IPS-NIHi11 (cell line): ENCODE results near the gene CFAP46.

Experiments
- DNase-seq: peaks from one replicate; pipeline ENCODE4 v3.0.0; 2012; ENCODE audit warnings: mixed read lengths, low spot score

CFAP46 gene

GRCh38 chr10:132826524-132827422 lies 115.6 kb downstream of the CFAP46 start:
- peak; percentile 5 for DNase-seq

DNA sequence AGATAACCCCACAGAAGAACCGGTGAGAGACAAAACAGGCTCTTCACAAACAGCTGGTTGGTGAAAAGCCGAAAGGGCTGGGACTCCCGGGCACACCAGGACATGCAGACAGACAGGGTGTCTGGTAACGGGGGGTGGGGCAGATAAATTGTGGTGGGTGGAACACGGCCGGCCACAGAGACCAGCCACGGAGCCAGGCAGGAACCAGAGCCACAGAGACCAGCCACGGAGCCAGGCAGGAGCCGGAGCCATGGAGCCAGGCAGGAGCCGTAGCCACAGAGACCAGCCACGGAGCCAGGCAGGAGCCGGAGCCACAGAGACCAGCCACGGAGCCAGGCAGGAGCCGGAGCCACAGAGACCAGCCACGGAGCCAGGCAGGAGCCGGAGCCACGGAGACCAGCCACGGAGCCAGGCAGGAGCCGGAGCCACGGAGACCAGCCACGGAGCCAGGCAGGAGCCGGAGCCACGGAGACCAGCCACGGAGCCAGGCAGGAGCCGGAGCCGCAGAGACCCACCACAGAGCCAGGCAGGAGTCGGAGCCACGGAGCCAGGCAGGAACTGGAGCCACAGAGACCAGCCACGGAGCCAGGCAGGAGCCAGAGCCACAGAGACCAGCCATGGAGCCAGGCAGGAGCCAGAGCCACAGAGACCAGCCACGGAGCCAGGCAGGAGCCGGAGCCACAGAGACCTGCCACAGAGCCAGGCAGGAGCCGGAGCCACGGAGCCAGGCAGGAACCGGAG lies 116.4 kb downstream of the CFAP46 start:
- DNase-seq, result peak; percentile 4

DNA sequence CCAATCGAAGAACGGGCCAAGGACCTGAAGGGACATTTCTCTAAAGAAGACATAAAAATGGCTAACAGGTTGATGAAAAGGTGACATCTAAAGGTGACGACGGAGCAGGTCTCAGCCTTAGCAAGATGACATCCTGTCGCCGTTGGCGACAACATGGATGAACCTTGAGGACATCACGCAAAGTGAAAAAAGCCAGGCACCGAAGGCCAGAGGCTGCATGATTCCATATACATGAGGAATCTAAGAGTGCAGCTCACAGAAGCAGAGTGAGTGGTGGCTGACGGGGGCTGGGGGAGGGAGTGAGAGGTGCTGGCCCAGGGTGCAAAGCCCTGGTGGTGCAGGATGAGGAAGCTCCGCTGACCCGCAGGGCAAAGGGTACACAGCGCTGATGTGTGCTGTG lies 122.3 kb downstream of the CFAP46 start:
- DNase-seq, result no peak

GRCh38 chr10:132817701-132818211 lies 124.6 kb downstream of the CFAP46 start:
- DNase-seq, result peak; percentile 17

DNA sequence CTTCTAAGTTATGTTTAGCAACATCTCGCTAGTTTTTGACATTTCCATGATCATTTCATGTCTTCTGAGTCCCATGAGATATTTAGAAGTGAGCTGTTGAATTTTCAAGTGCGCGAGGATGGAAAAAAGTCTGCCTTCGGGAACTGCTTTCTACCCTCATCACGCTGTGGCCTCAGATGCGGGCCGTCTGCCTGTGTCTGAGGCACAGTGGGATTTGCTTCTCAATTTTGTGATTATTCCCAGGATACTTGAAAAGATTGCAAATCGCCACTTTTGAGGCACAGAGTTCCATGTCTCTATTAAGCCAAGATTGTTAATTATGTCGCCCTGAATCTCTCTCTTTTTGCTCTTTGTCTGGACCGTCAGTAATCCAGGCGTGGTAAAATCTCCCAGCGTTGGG lies 125.7 kb downstream of the CFAP46 start:
- no peak for DNase-seq

- no peak for DNase-seq
Observed at GRCh38 chr10:132815168-132815857, 127.1 kb downstream of the CFAP46 start.

DNA sequence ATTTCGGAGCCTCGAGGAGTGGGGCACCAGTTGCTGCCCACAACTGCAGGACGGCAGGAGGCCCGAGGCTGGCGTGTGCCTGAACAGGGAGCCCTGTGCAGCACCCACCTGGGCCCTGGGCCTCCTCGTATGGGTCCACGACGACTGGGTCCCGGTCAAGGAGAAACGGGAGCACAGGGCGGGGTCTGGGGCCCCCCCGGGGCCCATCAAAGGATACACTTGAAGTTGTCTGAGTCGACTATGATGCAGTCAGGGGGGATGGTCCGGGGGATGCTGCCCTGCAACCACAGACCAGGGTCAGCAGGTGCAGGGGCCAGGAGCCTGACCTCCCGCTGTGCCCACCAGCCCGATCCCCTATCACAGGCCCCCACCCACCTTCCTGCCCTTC lies 127.9 kb downstream of the CFAP46 start:
- DNase-seq, result no peak

DNA sequence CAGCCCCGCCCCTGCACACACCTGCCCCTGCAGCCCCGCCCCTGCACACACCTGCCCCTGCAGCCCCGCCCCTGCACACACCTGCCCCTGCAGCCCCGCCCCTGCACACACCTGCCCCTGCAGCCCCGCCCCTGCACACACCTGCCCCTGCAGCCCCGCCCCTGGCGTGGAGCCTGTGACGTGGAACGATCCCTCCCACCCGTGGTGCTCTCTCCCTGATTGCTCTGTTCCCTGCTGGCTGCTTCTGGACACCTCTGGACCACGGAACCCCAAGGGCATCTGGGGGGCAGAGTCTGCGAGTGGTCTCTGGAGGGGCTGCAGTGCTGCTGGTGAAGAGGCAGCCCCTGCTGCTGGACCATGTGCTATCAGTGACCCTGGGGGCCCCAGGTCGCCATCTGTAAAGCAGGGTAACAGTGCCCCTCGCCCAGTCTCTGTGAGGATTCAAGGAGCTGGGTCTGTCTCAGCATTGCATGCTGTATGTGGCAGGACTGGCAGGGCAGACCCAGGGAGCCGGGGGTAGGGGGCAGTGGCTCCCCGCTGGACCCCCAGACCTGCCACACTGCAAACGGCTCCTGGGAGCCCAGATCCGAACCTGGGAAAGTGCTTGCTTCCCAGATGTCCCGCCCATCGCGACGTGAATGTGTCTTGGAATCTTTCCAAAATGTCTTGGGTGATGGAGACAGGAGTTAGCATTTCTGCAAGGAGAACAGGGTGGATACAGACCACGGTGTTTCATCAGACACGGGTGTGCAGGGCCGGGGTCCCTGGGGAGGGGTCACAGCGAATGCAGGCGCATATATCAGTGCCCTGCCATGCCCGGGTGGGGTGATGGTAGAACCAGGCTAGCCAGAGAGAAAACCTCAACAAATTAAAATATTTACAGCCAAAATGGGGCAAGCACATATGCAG lies 128.6 kb downstream of the CFAP46 start:
- no peak for DNase-seq

DNA sequence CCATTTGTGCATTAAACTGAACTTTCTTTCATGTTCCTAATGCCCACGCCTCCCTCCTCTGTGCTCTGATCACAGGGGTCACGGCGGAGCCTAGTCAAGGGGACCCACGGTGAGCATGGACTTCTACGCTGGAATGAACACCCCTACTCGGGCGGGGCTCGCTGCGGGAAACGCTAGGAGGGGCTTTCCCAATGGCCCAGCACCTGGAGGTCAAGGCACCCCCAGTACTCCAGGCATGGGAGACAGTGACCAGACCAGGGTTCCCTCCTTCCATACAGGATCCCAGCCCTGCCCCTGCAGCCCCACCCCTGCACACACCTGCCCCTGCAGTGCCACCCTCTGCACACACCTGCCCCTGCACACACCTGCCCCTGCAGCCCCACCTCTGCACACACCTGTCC lies 129.4 kb downstream of the CFAP46 start:
- no peak for DNase-seq

DNA sequence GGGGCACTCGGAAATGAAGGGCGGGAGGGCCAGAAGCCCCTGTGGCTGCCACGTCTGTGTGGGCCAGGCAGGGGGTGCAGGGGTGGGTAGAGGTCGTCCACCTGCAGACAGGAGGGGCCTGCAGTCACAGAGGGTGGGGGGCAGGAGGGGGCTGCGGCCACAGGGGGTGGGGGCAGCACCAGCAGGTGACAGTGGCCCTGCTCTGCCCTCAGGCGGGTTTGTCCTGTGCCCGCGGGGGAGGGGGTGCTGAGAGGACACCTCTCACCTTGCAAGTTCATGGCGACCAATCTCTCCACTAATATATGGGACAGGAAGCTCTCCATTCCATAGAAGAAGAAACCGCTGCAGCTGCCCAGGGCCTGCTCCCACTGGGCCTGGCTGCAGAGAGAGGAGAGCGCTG lies 129.8 kb downstream of the CFAP46 start:
- DNase-seq, result no peak

DNA sequence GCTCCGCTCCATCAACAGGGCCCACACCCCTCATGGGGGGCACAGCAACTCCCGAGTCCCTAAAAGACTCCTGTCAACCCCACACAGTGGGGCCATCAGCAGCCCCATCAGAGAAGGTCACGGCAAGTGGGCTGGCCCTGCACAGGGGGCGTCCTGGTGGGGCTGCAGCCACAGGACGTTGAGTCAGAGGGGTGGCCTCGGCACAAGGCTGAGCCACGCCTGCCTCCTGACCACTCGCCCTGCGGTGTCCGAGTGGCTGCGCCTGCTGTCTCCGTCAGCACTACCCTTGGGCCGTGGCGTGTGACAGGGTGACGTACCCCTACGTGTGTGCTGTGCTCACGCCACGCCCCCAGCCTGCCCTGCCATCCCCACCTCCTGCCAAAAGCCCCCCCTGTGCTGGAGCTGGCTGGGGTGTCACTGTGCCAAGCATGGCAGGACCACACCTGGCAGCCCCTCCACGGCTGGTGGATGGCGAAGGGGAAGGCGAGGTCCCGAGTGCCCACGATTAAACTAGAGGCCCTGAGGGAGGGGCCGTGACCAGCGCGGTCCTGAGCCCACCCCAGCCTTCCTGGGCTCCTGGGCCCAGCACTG lies 130.4 kb downstream of the CFAP46 start:
- no peak for DNase-seq

GRCh38 chr10:132810807-132811700 lies 131.3 kb downstream of the CFAP46 start:
- no peak for DNase-seq

GRCh38 chr10:132810141-132810806 lies 132.1 kb downstream of the CFAP46 start:
- no peak for DNase-seq

- DNase-seq, result no peak
Observed at GRCh38 chr10:132809232-132810140, 132.9 kb downstream of the CFAP46 start.

GRCh38 chr10:132808383-132809231 lies 133.8 kb downstream of the CFAP46 start:
- DNase-seq, result peak; percentile 70

DNA sequence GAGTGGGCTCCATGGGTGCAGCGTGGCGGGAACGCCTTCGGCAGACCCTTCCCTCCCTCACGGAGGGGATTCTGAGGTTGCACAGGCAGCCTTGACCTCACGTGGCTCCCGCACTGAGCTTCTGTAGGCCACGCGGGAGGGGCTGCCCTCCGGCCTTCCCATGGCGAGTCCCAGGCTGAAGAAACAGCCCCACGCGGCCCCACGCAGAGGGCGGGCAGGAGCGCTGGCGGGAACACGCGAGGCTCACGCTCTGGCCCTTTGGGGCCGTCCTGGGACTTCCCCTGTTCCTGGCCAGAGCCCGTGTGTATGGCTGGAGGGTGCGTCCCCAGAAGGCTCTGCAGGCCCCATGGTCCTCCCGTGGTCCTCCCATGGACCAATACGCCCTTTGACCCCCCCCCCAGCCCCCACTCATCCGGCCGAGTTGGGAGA lies 134.7 kb downstream of the CFAP46 start:
- DNase-seq, result no peak

DNA sequence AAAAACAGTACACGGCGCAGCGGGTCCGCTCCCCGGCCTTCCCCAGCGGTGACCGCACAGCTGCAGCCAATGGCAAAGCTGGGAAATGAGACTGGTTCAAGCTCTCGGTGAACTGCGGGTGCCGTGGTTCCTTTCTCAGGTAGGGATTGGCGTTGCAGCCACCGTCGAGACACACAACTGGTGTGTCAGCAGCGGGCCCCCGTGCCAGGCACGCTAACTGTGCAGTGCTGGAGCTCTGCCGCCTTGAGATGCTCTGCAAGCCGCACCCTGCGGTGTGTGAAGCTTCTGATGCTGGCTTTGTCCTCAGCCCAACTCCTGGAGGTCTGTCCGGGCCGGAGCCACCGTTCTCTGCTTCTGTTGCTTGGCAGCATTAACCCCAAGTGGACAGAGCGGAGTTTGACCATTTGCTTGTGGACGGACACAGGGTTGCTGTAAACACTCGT lies 135.8 kb downstream of the CFAP46 start:
- DNase-seq, result no peak
